Measurements from ENCODE around the gene ZDHHC5.

The ZDHHC5 gene

GRCh38 chr11:57632116-57632515 is 35.8 kb upstream of the ZDHHC5 start:
- H3K27me3 ChIP-seq, result no peaks in the 10 kb centered on the region
- H3K36me3 ChIP-seq, result no peaks in the 10 kb centered on the region
- no peak overlapping the region for H3K4me3 ChIP-seq
- H3K9me3 ChIP-seq (replicated peaks in 1 of 11), result no peaks in the 10 kb centered on the region
- H3K4me1 ChIP-seq, result peaks cover 0 to 13% (median 8%) of the 10 kb centered on the region in 10 experiments; a peak in 13 of 20 replicates
- H3K9ac ChIP-seq, result no peak overlapping the region
- H3K4me2 ChIP-seq, result no peak overlapping the region
- no peak overlapping the region for H3K27ac ChIP-seq
- no peak for TF ChIP-seq Cebpa-rat (IDR thresholded peaks at IDR 0.05)
- no peaks in the 10 kb centered on the region for H4K20me1 ChIP-seq

- no peaks in the 10 kb centered on the region for H3K36me3 ChIP-seq
- H3K4me2 ChIP-seq, result no peak overlapping the region
- H3K4me1 ChIP-seq, result peaks cover 7 to 22% (median 17%) of the 10 kb centered on the region in 10 experiments; a peak in 19 of 20 replicates
- H3K4me3 ChIP-seq, result no peak overlapping the region
- no peak overlapping the region for H3K9ac ChIP-seq
- no peaks in the 10 kb centered on the region for H4K20me1 ChIP-seq
- H3K27ac ChIP-seq, result no peak overlapping the region
- H3K27me3 ChIP-seq, result peaks cover 0 to 5% (median 0%) of the 10 kb centered on the region in 11 experiments; a peak in 1 of 22 replicates
- no peak for TF ChIP-seq Cebpa-rat (IDR thresholded peaks at IDR 0.05)
- no peaks in the 10 kb centered on the region for H3K9me3 ChIP-seq (replicated peaks in 1 of 11)
These were observed 34.4 kb upstream of the ZDHHC5 start for GRCh38 chr11:57633394-57634070.

GRCh38 chr11:57634311-57634710 is 33.6 kb upstream of the ZDHHC5 start:
- Histone ChIP-seq H3K36me3 (no peaks in the 10 kb centered on the region), H3K4me3 (no peak overlapping the region), H3K4me1 (peaks cover 13 to 24% (median 19%) of the 10 kb centered on the region in 10 experiments), H3K27me3 (peaks cover 0 to 5% (median 0%) of the 10 kb centered on the region in 11 experiments; a peak in 1 of 22 replicates), H3K27ac (no peak overlapping the region), H3K4me2 (no peak overlapping the region), H3K9me3 (replicated peaks in 1 of 11) (no peaks in the 10 kb centered on the region), H3K9ac (no peak overlapping the region), H4K20me1 (no peaks in the 10 kb centered on the region)
- TF ChIP-seq Cebpa-rat (IDR thresholded peaks at IDR 0.05), result no peak

GRCh38 chr11:57635246-57635645 is 32.7 kb upstream of the ZDHHC5 start:
- Histone ChIP-seq H4K20me1 (no peaks in the 10 kb centered on the region), H3K27ac (no peak overlapping the region), H3K4me3 (no peak overlapping the region), H3K9me3 (replicated peaks in 1 of 11) (no peaks in the 10 kb centered on the region), H3K9ac (no peak overlapping the region), H3K4me1 (peaks cover 22 to 31% (median 26%) of the 10 kb centered on the region in 10 experiments), H3K36me3 (no peaks in the 10 kb centered on the region), H3K4me2 (no peak overlapping the region), H3K27me3 (peaks cover 0 to 5% (median 0%) of the 10 kb centered on the region in 11 experiments; a peak in 1 of 22 replicates)
- TF ChIP-seq Cebpa-rat (IDR thresholded peaks at IDR 0.05), result no peak

GRCh38 chr11:57637626-57638004 is 30.3 kb upstream of the ZDHHC5 start:
- Histone ChIP-seq H3K27me3 (peaks cover 0 to 5% (median 0%) of the 10 kb centered on the region in 11 experiments; a peak in 1 of 22 replicates), H3K27ac (peak overlapping the region in 9 of 11 experiments; percentile 69 to 88 (median 83); a peak in 15 of 22 replicates), H3K9me3 (replicated peaks in 1 of 11) (no peaks in the 10 kb centered on the region), H3K4me1 (peaks cover 45 to 54% (median 50%) of the 10 kb centered on the region in 10 experiments), H3K4me3 (peak overlapping the region; percentile 63 to 86 (median 81)), H3K4me2 (peak overlapping the region; percentile 83 to 98 (median 93)), H3K36me3 (no peaks in the 10 kb centered on the region), H4K20me1 (peaks cover 0 to 11% (median 0%) of the 10 kb centered on the region in 11 experiments; a peak in 3 of 22 replicates), H3K9ac (peak overlapping the region; percentile 69 to 91 (median 85); a peak in 19 of 22 replicates)
- TF ChIP-seq Cebpa-rat (IDR thresholded peaks at IDR 0.05), result no peak

- H3K36me3 ChIP-seq, result no peaks in the 10 kb centered on the region
- peak overlapping the region in 10 of 11 experiments; percentile 24 to 88 (median 82); a peak in 19 of 22 replicates for H3K27ac ChIP-seq
- peaks cover 0 to 11% (median 0%) of the 10 kb centered on the region in 11 experiments; a peak in 3 of 22 replicates for H4K20me1 ChIP-seq
- peak overlapping the region; percentile 63 to 86 (median 81) for H3K4me3 ChIP-seq
- H3K27me3 ChIP-seq, result peaks cover 0 to 5% (median 0%) of the 10 kb centered on the region in 11 experiments; a peak in 1 of 22 replicates
- H3K9ac ChIP-seq, result peak overlapping the region; percentile 69 to 91 (median 85)
- no peaks in the 10 kb centered on the region for H3K9me3 ChIP-seq (replicated peaks in 1 of 11)
- H3K4me2 ChIP-seq, result peak overlapping the region; percentile 83 to 98 (median 93)
- no peak for TF ChIP-seq Cebpa-rat (IDR thresholded peaks at IDR 0.05)
- peaks cover 47 to 60% (median 55%) of the 10 kb centered on the region in 10 experiments for H3K4me1 ChIP-seq
These were observed 29.7 kb upstream of the ZDHHC5 start for GRCh38 chr11:57638005-57638781.

GRCh38 chr11:57638811-57639320 is 29.0 kb upstream of the ZDHHC5 start:
- no peak for TF ChIP-seq Cebpa-rat (IDR thresholded peaks at IDR 0.05)
- Histone ChIP-seq H3K9ac (peak overlapping the region; percentile 69 to 91 (median 85)), H3K9me3 (replicated peaks in 1 of 11) (no peaks in the 10 kb centered on the region), H3K27ac (peak overlapping the region in 10 of 11 experiments; percentile 53 to 88 (median 82); a peak in 20 of 22 replicates), H3K4me1 (peaks cover 47 to 67% (median 62%) of the 10 kb centered on the region in 10 experiments), H3K27me3 (peaks cover 0 to 5% (median 0%) of the 10 kb centered on the region in 11 experiments; a peak in 1 of 22 replicates), H3K4me2 (peak overlapping the region; percentile 83 to 98 (median 93)), H3K36me3 (no peaks in the 10 kb centered on the region), H3K4me3 (peak overlapping the region; percentile 63 to 86 (median 81)), H4K20me1 (peaks cover 0 to 11% (median 0%) of the 10 kb centered on the region in 11 experiments; a peak in 3 of 22 replicates)

GRCh38 chr11:57639321-57640067 is 28.4 kb upstream of the ZDHHC5 start:
- Histone ChIP-seq H3K4me3 (peak overlapping the region; percentile 63 to 86 (median 81)), H3K27ac (peak overlapping the region; percentile 26 to 88 (median 82); a peak in 20 of 22 replicates)

More at GRCh38 chr11:57639321-57640067, 28.4 kb upstream of the ZDHHC5 start:
- H3K9me3 ChIP-seq (replicated peaks in 1 of 11), result no peaks in the 10 kb centered on the region
- no peaks in the 10 kb centered on the region for H3K36me3 ChIP-seq
- no peak for TF ChIP-seq Cebpa-rat (IDR thresholded peaks at IDR 0.05)
- peak overlapping the region; percentile 83 to 98 (median 93) for H3K4me2 ChIP-seq
- H3K27me3 ChIP-seq, result peaks cover 0 to 5% (median 0%) of the 10 kb centered on the region in 11 experiments; a peak in 2 of 22 replicates
- H4K20me1 ChIP-seq, result peaks cover 0 to 11% (median 0%) of the 10 kb centered on the region in 11 experiments; a peak in 3 of 22 replicates
- H3K4me1 ChIP-seq, result peaks cover 49 to 73% (median 67%) of the 10 kb centered on the region in 10 experiments
- H3K9ac ChIP-seq, result peak overlapping the region; percentile 69 to 91 (median 85); a peak in 21 of 22 replicates

All from BLaER1 treated with 17β-estradiol and CSF1 and Interleukin-3, amounts not matched to agents 10 nM and 100 nM (cell line).